Activated naive CD8-positive, alpha-beta T cell treated with anti-CD3 and anti-CD28 coated beads, Interleukin-2, amount 10 ng/mL, durations not matched to agents 7 days and 5 days (primary cell): ENCODE data around the gene ALG8. TPM values are rescaled to one million over a fixed set of nuclear protein-coding genes. Genes with fewer than 3 reads are reported as not detected.
A peak's percentile ranks its signal among the peaks of the same experiment; 100 is the strongest.
"Not testable (repeated sequence)": the region's sequence is repeated elsewhere in the genome, so short reads cannot be mapped to it uniquely, and the experiment has no call there.

Experiments used
- ATAC-seq: fragments of 150-1000 bp; cut with Tn5 transposase; one replicate; pipeline ENCODE4 v1.10.0; 2021; ENCODE audit warnings: low read depth, moderate library complexity
- POLR2A ChIA-PET: fragments of 350-600 bp; sonication (Branson Sonifier 250); formaldehyde crosslinking; loops from one replicate; lab custom pipeline; 2021; ENCODE audit warnings: antibody characterized with exemption; lab: Charles Lee
- DNase-seq: peaks from one replicate; pipeline ENCODE4 v3.0.0; 2021
- H3K27ac Mint-ChIP-seq: one replicate; pipeline ENCODE4 v1.8.0; 2022; ENCODE audit warnings: mild to moderate bottlenecking, mixed read lengths
- H3K27me3 Mint-ChIP-seq: one replicate; pipeline ENCODE4 v1.8.0; 2022; ENCODE audit warnings: mild to moderate bottlenecking, moderate library complexity, mixed read lengths
- H3K36me3 Mint-ChIP-seq: one replicate; pipeline ENCODE4 v1.8.0; 2021; ENCODE audit warnings: mild to moderate bottlenecking, mixed read lengths
- H3K4me1 Mint-ChIP-seq: one replicate; pipeline ENCODE4 v1.8.0; 2021; ENCODE audit warnings: mixed read lengths
- H3K4me3 Mint-ChIP-seq: one replicate; pipeline ENCODE4 v1.8.0; 2022; ENCODE audit warnings: mild to moderate bottlenecking, moderate library complexity, mixed read lengths
- H3K9me3 Mint-ChIP-seq: one replicate; pipeline ENCODE4 v1.8.0; 2021; ENCODE audit warnings: mixed read lengths
- total RNA-seq, 2 experiments: library from RNA; stranded (reverse); gene quantifications; one replicate each; pipeline ENCODE4 v1.2.3, GENCODE V29; 2021

ALG8 gene
- total RNA-seq, 2 experiments from 2014 or later: 36.7 to 44.3 TPM

DNA sequence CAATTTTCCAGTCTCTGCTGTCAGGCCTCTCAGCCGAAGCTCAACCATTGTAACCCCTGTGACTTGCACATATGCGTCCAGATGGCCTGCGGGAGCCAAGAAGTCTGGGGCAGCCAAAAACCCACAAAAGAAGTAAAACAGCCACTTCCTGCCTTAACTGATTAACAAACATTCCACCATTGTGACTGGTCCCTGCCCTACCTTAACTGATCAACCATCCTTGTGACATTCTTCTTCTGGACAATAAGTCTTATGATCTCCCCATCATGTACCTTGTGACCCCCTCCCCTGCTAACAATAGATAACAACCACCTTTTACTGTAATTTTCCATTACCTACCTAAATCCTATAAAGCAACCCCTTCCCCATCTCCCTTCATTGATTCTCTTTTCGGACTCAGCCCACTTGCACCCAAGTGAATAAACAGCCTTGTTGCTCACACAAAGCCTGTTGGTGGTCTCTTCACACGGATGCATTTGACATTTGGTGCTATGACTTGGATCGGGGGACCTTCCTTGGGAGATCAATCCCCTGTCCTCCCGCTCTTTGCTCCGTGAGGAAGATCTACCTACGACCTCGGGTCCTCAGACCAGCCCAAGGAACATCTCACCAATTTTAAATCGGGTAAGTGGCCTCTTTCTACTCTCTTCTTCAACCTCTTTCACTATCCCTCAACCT, 58.5 kb downstream of the ALG8 start:
- POLR2A ChIA-PET: interaction anchor here (2.3 to 4.0 kb wide), 2 partner anchors 14 to 59 kb away, joined by 11 to 21 read pairs; partner anchors contain the start of gene ALG8
- H3K4me3 Mint-ChIP-seq: peak overlapping the region; percentile 89
- H3K36me3 Mint-ChIP-seq: peaks cover 7% of the 10 kb centered on the region
- H3K27ac Mint-ChIP-seq: peak overlapping the region; percentile 75
- H3K4me1 Mint-ChIP-seq: peaks cover 39% of the 10 kb centered on the region
- no peaks in the 10 kb centered on the region for H3K27me3 Mint-ChIP-seq
- H3K9me3 Mint-ChIP-seq: no peaks in the 10 kb centered on the region
- ATAC-seq: no peak
- peak; percentile 39 for DNase-seq

DNA sequence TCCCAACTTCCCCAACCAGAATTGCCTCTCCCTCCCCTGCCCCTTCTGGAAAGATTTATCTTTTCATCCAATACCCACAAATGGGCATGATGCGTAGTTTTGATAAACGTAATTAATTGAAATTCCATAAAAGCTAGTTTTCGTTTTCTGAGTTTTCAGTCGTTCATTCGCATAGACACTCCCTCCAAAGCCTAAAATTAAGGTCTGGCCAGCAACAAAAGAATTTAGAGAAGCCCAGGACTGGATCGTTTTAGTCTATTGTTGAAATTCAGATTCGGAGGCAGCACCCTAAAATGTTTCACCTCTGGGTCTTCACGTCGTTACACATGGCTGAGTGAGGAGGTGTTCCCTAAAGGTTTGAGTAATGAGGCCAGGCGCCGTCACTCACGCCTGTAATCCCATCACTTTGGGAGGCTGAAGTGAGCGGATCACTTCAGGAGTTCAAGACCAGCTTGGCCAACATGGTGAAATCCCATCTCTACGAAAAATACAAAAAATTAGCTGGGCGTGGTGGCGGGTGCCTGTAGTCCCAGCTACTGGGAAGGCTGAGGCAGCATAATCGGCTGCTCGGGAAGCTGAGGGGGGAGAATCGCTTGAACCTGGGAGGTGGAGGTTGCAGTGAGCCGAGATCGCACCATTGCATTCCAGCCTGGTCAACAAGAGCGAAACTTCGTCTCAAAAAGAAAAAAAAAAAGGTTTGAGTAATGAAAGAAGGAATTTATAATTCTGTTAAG, 59.2 kb downstream of the ALG8 start:
- Mint-ChIP-seq H3K36me3 (peaks cover 9% of the 10 kb centered on the region), H3K9me3 (no peaks in the 10 kb centered on the region), H3K4me1 (peaks cover 44% of the 10 kb centered on the region), H3K4me3 (peak overlapping the region; percentile 89), H3K27me3 (no peaks in the 10 kb centered on the region), H3K27ac (peak overlapping the region; percentile 85)
- POLR2A ChIA-PET: interaction anchor here (0.9 to 4.0 kb wide), 5 partner anchors 11 to 494 kb away, joined by 3 to 21 read pairs (median 9); partner anchors contain the start of genes ALG8, INTS4 and NARS2
- no peak for ATAC-seq
- no peak for DNase-seq

DNA sequence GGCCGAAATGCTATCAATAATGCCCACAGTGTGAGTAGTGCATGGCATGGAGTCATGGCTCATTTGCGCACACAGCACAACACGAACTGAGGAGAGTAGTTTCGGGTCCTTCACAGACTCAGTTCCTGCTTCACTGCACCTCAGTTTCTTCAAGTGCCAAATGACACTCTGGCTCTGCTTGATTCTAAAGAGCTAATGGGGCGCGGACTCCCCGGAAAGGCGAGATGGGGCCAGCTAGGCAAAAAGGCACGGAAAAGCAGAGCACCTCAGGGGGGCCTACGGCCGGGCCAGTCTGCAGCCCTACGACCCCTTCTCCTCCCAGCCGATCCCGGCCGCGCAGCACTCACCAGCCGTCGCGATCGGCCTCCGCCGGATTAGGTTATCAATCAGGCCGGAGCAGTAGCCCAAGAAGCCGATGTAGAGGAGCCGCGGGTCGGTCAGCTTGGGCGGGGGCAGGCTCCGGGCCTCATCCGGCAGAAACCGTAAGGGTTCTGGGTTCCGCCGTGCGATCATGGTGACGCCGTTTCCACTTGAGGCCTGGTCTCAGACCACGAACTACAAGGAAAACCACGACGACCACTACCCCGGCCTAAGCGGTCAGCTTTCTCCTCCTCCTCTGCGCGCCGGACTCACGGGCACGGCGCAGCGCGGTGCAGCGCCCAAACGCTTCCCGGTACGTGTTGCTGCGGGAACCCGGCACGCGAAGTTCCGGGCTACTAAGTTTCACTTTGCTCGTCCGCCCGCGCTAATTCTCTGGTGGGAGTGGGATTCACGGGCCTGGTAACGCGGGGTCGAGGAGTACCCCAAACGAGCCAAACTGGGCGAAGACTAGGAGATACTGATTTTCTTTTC, 60.0 kb downstream of the ALG8 start, which contains the start of gene NDUFC2:
Gene NDUFC2, minus strand, starts transcription at position 631 of the 852 bp plus-strand sequence. Its CDS starts 118 bp downstream, at position 513.
- no peaks in the 10 kb centered on the region for H3K9me3 Mint-ChIP-seq
- H3K4me3 Mint-ChIP-seq: peak within 1 kb of the TSS; percentile 89
- DNase-seq: peak; percentile 79

DNA sequence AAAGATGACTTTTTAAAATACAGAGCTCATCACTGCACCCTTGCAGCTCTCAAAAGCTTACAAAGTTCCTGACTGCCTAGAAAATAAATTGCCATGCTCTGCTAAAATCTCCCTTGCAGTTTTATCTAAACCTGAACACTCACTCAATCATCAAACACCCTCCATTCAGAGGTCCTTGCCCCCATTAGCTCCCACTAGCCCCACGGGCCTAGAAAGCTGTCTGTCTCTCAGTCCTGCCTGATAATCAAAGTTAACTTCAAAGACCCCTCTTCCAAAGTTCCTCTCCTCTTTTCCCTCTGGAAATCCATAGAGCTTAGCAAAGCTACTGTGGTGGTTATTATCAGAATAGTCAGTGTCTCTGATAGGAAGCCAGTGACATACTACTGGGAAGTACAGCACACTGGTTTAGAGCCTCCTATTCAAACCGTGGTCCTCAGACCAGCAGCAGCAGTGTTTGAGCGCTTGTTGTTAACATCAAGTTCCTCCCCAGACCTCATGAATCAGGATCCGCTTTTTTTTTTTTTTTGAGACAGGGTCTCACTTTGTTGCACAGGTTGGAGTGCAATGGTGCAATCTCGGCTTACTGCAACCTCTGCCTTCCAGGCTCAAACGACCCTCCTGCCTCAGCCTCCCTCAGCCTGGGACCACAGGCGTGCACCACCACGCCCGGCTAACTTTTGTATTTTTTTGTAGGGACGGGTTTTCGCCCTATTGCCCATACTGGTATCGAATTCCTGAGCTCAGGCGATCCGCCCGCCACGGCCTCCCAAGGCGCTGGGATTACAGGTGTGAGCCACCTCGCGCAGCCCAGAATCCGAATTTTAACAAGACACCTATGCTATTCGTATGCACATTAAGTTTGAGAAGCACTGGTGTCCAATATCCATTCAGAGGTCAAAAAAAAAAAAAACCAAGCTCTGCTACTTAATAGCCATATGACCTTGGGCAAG, 60.9 kb downstream of the ALG8 start:
- Mint-ChIP-seq H3K4me1 (peaks cover 50% of the 10 kb centered on the region), H3K27me3 (no peaks in the 10 kb centered on the region), H3K4me3 (peak overlapping the region; percentile 89), H3K9me3 (no peaks in the 10 kb centered on the region), H3K27ac (peak overlapping the region; percentile 85), H3K36me3 (peaks cover 15% of the 10 kb centered on the region)
- ATAC-seq (no peak), DNase-seq (no peak)
- POLR2A ChIA-PET: interaction anchor here (0.6 to 4.0 kb wide), 9 partner anchors 10 to 257 kb away, joined by 3 to 21 read pairs (median 5); partner anchors contain the start of genes AAMDC, ALG8, INTS4 and KCTD21

More for the DNA sequence above, 60.0 kb downstream of the ALG8 start, which contains the start of gene NDUFC2:
- Mint-ChIP-seq H3K4me1 (peaks cover 49% of the 10 kb centered on the region), H3K36me3 (peaks cover 14% of the 10 kb centered on the region), H3K27ac (peak within 1 kb of the TSS; percentile 85), H3K27me3 (no peaks in the 10 kb centered on the region)
- peak; percentile 73 for ATAC-seq
- POLR2A ChIA-PET: interaction anchor here (0.8 to 4.0 kb wide), 9 partner anchors 12 to 495 kb away, joined by 3 to 21 read pairs (median 5); partner anchors contain the start of genes ALG8, INTS4, KCTD21 and NARS2

DNA sequence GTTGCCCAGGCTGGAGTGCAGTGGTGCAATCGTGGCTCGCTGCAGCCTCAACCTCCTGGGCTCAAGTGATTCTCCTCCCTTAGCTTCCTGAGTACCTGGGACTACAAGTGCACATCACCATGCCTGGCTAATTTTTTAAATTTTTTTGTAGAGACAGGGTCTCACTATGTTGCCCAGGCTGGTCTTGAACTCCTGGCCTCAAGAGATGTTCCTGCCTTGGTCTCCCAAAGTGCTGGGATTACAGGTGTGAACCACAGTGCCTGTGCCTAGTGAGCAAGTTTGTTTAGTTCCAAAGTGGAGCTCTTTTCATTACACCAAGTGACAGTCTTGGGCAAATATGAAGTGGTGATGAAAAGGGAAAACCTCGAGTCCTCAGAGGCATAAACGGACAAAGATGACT, 61.8 kb downstream of the ALG8 start:
- peaks cover 50% of the 10 kb centered on the region for H3K4me1 Mint-ChIP-seq
- not testable (repeated sequence) for H3K9me3 Mint-ChIP-seq, H3K27me3 Mint-ChIP-seq, H3K27ac Mint-ChIP-seq, DNase-seq, ATAC-seq
- POLR2A ChIA-PET: interaction anchor here (1.7 to 4.0 kb wide), 3 partner anchors 9 to 111 kb away, joined by 5 to 21 read pairs (median 5); partner anchors contain the start of genes ALG8 and KCTD21
- H3K36me3 Mint-ChIP-seq: peaks cover 17% of the 10 kb centered on the region
- H3K4me3 Mint-ChIP-seq: peak overlapping the region; percentile 89

DNA sequence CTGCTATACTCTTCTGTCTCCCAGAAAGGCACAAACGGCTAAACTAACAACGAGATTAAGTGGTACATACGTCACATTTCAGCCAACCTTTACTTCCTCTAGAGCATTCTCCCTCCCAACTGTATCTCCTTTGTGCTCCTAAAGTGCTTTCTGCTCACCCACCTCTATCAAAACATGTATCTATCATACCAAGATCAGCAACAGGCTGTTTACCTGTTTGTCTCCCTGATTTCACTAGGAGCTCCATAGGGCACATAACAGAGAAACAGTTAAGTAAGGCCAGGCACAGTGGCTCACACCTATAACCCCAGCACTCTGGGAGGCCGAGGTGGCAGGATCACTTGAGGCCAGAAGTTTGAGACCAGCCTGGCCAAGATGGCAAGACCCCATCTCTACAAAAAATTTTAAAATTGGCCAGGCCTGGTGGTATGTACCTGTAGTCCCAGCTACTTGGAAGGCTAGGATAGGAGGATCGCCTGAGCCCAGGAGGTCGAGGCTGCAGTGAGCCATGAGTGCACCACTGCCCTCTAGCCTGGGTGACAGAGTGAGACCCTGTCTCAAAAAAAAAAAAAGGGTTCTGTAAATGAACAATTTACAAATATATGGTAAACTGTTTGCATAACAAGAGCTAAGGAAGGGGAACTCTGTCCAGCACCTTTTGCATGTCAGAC, 62.6 kb downstream of the ALG8 start:
- peaks cover 20% of the 10 kb centered on the region for H3K36me3 Mint-ChIP-seq
- peak overlapping the region; percentile 3 for H3K27ac Mint-ChIP-seq
- no peaks in the 10 kb centered on the region for H3K27me3 Mint-ChIP-seq
- DNase-seq (no peak), ATAC-seq (no peak)
- H3K9me3 Mint-ChIP-seq: no peaks in the 10 kb centered on the region
- POLR2A ChIA-PET: interaction anchor here (0.5 to 4.0 kb wide), 3 partner anchors 9 to 169 kb away, joined by 4 to 21 read pairs (median 5); partner anchors contain the start of gene ALG8
- H3K4me3 Mint-ChIP-seq: peak overlapping the region; percentile 13
- H3K4me1 Mint-ChIP-seq: peaks cover 47% of the 10 kb centered on the region

DNA sequence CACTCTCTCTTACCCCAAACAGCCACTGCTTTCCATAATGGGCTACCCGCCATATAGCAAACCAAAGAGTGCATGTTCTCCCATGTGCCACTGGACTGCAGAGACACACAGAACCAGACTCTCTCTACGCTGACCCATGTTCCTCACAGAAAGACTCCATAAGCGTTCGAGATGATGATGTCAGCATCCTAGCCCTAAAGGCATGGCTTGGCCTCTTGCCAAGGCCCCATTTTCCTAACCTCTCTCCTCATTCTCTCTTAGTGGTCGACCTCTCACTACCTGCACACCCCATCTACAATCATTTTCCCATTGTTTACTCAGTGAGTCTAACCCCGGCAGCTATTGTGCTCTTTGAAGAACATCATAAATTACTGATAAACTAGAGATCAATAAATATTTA, 64.7 kb downstream of the ALG8 start:
- Mint-ChIP-seq H3K27ac (no peak overlapping the region), H3K4me3 (no peak overlapping the region)

DNA sequence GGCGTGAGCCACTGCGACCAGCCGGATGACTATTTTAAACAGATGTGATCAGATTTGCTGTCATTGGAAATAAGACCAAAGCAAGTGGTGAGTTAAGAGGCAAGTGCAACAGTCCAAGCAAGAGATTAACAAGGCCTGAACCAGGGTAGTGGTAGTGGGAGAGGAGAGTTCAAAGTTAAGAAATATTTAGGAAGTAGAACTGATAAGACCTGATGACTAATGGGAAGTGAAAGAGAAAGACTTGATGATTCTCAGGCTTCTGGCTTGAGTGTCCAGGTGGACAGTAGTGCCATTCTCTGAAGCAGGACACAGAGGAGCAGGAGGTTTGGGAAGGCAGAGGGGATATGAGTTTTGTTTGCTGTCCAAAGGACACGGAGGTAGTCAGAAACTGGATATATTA, 67.0 kb downstream of the ALG8 start:
- H3K4me1 Mint-ChIP-seq: peaks cover 21% of the 10 kb centered on the region
- no peaks in the 10 kb centered on the region for H3K27me3 Mint-ChIP-seq
- ATAC-seq (no peak), DNase-seq (no peak)
- no peaks in the 10 kb centered on the region for H3K9me3 Mint-ChIP-seq
- POLR2A ChIA-PET: no interaction called here
- H3K36me3 Mint-ChIP-seq: peaks cover 38% of the 10 kb centered on the region
- H3K27ac Mint-ChIP-seq: no peak overlapping the region
- no peak overlapping the region for H3K4me3 Mint-ChIP-seq

More for the DNA sequence above, 64.7 kb downstream of the ALG8 start:
- Mint-ChIP-seq H3K36me3 (peaks cover 26% of the 10 kb centered on the region), H3K4me1 (peaks cover 31% of the 10 kb centered on the region), H3K27me3 (no peaks in the 10 kb centered on the region), H3K9me3 (no peaks in the 10 kb centered on the region)
- no peak for ATAC-seq
- POLR2A ChIA-PET: no interaction called here
- no peak for DNase-seq

DNA sequence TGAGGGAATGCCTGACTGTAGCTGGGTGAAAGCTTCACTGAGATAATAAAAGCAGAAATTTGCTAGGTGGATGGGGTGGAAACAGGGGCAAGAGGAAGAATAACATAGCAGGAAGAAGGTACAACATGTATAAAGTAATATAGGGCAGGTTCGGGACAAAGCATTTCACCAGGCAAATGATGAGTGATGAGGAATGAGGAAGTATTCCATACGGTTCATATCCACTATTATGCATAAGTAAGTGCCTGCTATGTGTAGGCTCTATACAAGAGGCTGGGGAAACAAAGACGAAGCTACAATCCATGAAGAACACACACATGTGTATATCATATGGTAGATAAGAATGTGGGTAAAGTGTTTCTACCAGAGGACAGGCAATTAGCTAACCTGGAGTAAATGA, 67.7 kb downstream of the ALG8 start:
- POLR2A ChIA-PET: no interaction called here
- no peak overlapping the region for H3K4me3 Mint-ChIP-seq
- peaks cover 41% of the 10 kb centered on the region for H3K36me3 Mint-ChIP-seq
- no peak overlapping the region for H3K27ac Mint-ChIP-seq
- DNase-seq (no peak), ATAC-seq (no peak)
- H3K9me3 Mint-ChIP-seq: no peaks in the 10 kb centered on the region
- no peaks in the 10 kb centered on the region for H3K27me3 Mint-ChIP-seq
- H3K4me1 Mint-ChIP-seq: peaks cover 19% of the 10 kb centered on the region

DNA sequence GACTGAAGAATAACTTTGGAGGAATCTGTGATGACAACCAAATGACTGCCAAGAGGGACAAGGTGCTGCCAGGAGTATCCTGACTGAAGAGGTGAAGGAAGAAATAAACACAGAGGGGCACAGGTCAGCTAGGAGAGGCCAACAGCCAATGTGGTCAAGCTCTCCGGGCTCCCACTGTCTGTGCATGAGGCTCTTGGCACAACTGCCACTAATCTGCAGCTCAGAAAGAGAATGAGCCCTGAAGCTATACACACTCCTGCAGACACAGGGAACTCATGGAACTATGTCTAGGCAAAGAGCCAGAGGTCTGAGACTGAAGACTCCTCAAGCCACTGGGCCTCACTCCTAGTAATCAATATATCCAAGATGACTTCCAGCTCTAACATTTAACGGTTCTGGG, 68.8 kb downstream of the ALG8 start:
- Mint-ChIP-seq H3K4me3 (no peak overlapping the region), H3K27ac (no peak overlapping the region), H3K4me1 (peaks cover 11% of the 10 kb centered on the region), H3K27me3 (no peaks in the 10 kb centered on the region), H3K36me3 (peaks cover 40% of the 10 kb centered on the region), H3K9me3 (no peaks in the 10 kb centered on the region)
- ATAC-seq (no peak), DNase-seq (no peak)
- POLR2A ChIA-PET: no interaction called here

DNA sequence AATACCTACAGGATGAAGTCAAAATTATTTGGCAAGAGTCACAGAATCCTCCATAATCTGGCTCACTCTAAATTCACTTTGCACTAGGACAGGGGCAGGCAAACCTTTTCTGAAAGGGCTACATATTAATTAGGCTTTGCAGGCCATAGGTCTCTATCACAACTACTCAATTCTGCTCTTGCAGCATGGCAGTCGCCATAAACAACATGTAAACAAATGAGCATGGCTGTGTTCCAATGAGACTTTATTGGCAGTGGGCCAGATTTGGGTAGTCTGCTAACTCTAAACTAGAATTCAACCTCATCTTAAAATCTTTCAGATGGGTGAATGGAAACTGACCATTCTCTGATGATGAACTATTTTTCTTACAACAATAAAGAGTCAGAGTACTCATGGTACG, 70.0 kb downstream of the ALG8 start:
- Mint-ChIP-seq H3K27me3 (no peaks in the 10 kb centered on the region), H3K4me3 (no peak overlapping the region)

More for the DNA sequence above, 70.0 kb downstream of the ALG8 start:
- no peak for DNase-seq
- ATAC-seq: no peak
- no peaks in the 10 kb centered on the region for H3K9me3 Mint-ChIP-seq
- no peak overlapping the region for H3K27ac Mint-ChIP-seq
- H3K36me3 Mint-ChIP-seq: peaks cover 36% of the 10 kb centered on the region
- POLR2A ChIA-PET: no interaction called here
- H3K4me1 Mint-ChIP-seq: peaks cover 4% of the 10 kb centered on the region
